ENCODE measurements around the gene ANKRD55.
A peak's percentile ranks its signal among the peaks of the same experiment; 100 is the strongest.
"Not testable (repeated sequence)": the region's sequence is repeated elsewhere in the genome, so short reads cannot be mapped to it uniquely, and the experiment has no call there.

Gene ANKRD55

DNA sequence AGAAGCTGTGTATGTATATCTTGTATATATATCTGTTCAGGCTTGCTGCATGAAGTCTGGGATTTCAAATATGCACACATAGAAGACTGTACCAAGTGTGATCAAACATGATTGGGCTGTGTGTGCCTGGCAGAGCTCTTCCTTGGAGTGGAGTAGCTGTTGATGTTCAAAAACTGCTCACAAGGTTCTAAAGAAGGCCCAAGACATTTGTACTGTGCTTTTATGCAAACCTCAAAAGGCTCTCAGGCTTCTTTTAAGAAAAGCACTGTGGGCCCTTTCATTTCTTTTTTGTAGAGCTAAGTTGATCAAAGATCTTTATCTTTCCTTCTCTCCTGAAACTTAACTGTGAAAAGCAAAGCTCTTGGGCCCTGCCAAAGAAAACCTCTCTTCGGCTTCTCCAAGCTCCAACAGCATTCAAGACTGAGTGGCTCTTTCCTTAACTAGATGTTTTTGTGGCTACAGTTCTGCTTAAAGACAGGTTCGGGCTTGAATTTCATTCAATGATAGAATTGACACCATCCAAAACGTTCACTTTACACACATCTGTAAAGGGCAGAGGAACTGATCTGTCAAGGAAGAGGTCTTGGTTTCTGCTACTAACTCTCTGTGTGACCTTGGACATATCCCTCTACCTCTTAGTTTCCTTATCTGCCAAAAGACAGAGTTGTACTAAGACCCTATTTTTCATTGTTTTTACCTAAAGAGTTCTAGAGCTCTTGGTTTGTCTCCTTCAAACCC lies 132.5 kb downstream of the ANKRD55 start:
- DNase-seq: no peak

DNA sequence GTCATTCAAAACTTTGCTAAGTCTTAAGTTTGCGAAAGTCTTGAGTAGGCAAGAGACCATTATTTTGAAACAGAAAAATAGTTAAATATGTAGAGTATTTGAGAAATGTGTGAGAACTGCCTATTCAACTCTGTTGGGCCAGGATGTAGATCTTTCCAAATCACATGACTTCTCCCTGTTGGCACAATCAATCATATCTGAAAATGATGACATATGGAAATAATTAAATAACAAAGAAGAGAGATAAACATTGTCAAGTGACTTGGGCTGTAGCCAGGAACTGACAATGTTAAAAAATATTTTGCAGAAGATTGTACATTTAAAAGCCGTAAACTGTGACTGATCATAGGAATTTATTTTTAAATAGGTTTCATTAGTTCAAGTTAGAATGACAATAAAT lies 133.8 kb downstream of the ANKRD55 start:
- DNase-seq: peak; percentile 84

- DNase-seq: no peak
These were observed 136.1 kb downstream of the ANKRD55 start for GRCh38 chr5:56097055-56097454.

DNA sequence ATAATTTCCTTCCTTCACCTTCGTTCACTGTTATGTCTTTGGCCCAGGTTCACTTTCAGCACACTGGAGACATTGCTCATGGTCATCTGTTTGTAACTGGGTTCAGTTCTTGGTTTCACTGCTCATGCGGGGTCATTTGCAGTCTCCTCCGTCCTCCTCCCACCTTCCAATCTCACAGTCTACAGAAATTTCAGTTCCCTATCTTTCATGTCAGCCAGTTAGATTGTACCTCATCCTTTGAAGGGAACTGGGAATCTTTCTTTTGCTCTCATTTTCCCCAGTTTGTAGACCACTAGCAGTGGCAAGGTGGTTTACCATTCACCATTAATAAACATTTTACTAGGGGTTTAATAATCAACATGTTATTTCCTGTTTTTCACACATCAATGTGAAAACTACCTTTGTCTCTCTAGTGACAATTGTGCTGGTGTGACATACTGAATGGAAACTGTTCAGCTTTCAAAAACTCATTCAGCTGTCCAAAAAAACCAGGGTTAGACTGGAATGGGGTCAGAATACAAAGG lies 137.5 kb downstream of the ANKRD55 start:
- no peak for DNase-seq

GRCh38 chr5:56094579-56095361 lies 138.4 kb downstream of the ANKRD55 start:
- no peak for DNase-seq

DNA sequence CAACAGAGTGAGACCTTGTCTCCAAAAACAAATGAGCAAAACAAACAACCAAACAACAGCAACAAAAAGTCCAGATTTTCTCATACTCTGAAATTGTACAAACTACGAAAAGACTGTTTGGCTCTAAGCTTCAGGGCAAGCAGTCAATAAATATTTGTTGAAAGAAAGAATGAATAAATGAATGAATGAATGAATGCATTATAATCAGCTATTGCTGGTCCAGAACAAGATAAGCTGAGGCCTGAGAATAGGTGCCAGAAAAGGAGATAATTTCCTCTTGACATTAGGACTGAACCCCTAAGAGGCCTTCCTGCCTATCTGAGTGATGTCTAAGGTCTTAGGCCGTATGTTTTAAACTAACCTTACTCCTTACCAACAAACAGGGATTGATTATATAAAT lies 139.2 kb downstream of the ANKRD55 start:
- no peak for DNase-seq

DNA sequence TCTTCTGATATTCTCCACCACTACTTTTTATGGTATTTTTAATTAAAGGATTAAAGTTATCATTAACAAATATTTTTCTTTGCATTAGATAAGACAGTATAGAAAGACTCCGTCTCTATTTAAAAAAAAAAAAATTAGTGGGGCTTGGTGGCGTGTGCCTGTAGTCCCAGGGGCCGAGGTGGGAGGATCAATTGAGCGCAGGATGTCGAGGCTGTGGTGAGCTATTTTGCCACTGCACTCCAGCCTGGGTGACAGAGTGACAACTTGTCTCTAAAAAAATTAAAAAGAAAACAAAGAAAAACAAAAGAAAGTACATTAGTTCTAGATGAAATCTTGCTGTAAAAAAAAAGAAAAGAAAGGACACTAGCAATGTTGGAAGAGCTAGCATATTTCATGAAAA lies 141.0 kb downstream of the ANKRD55 start:
- no peak for DNase-seq

DNA sequence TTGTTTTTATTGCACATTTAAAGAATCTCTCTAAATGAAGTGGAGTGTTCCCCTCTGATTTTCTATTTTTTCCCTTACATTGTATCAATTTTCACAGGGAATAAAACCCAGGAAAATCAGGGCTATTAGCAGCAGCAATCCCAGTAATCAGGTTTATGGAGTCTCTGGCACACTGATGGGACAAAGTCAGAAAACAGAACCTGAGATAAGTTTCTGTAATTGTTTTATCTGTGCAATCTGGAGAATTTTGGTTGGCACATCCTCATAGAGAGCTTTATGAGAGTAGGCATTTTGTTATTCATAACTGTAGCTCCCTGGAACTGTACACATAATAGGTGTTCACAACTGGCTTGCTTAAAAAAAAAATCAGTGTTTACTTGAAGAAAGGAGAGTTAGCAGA lies 141.5 kb downstream of the ANKRD55 start:
- DNase-seq: no peak

DNA sequence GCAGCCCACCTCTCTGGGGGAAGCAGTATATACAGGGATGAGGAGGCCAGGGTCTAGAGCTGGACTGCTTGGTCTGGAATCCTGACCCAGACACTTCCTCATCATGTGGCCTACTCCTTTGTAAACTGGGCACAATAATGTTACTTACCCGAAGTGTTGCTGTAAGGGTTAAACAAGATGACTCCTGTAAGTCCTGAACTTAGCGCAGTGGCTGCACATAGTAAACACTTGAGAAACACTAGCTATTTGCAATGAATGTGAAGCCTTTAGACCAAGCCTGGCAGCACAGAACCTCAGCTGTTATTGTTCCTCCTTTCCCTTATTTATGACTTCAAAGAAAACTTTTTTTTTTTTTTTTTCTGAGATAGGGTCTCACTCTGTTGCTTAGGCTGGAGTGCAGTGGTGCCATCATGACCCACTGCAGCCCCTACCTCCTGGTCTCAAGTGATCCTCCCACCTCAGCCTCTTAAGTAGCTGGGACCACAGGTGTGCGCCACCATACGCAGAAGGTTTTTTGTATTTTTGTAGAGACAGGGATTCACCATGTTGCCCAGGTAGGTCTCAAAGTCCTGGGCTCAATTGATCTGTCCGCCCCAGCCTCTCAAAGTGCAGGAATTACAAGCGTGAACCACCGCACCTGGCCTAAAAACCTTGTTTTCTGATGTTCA lies 142.2 kb downstream of the ANKRD55 start:
- DNase-seq: no peak

- DNase-seq: peak; percentile 80
These were observed 143.9 kb downstream of the ANKRD55 start for GRCh38 chr5:56088967-56089829.

DNA sequence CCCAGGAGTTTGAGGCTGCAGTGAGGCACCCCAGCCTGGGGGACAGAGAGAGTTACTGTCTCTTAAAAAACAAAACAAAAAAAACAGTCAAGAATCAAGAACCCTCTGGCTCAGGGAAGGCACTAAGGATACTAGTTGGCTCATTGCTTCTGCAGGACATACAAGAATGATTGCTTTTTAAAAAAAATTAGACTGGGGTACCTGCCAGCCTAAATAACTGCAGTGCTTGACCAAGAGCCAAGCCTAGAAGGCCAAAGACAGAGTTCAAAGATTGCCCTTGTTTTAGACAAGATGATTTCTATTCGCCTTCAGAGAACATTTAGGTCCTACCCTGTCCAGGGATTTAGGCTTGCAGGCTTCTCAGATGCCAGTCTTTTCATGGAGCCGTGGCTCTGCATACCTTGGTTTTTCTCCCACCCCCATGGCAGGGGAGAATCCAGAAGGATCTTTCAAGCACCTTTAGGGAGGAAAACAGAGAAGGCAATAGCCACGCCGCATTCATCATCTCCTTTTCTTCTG lies 144.6 kb downstream of the ANKRD55 start:
- no peak for DNase-seq

DNA sequence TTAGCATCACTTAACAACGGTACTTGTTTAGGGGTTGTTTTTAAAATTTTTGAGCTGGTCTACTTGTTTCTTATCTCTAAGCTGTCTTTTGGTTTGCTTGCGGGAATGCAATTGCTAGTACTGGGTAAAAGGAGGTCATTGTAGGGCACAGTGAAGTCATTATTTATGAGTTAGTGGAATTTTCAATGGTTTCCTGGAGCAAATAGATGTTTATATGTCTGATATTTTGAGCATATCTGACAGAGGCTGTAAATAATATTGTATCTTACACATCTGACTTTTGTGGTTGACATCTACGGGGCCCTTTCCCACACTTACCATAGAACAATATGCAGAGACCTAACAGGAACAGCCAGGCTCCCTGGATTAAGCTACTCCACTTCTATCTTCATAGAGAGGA lies 147.9 kb downstream of the ANKRD55 start:
- no peak for DNase-seq

DNA sequence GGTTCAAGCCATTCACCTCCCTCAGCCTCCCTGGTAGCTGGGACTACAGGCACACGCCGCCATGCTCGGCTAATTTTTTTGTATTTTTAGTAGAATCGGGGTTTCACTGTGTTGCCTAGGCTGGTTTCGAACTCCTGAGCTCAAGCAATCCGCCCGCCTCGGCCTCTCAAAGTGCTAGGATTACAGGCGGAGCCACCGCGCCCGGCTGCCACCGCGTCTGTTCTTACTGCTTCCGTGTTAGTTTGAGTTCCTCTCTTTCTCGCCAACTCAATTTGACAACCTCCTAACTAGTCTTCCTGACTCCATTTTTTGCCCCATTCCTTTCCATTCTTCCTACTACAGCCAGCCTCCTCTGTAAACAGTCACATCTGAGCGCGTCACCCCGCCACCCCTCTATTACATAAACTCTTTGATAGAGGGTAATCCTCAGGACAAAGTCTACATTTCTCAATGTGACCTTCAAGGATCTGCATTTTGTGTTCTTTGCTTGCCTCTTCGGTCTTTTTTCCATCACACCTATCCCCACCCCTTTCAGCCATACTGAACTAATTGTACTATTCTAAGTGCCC lies 149.8 kb downstream of the ANKRD55 start:
- no peak for DNase-seq

DNA sequence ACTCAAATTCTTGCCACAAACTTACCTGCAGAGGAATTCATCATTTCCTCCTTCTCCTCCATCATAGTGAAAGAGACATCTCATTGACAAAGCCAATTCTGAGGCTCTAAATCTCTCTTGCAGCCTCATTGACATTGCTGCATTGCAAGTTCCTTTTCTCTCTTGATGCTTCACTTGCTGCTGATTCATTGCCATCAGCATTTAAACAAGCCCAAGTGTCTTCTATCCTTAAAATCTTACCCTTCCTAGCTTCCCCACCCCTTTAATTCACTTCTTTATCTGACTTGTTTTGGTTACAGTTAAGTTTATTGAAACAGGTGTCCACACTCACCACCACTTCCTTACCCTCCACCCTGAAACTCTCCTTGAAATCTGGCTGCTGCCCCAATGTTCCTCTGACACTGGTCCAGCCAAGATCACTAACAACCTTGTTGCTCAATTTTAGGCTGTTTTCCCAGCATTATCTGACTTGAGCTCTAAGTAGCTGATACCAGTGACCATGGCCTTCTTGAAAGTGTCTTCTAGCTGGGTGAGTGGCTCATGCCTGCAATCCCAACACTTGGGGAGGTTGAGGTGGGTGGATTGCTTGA lies 152.0 kb downstream of the ANKRD55 start:
- not testable (repeated sequence) for DNase-seq

GRCh38 chr5:56080375-56081052 lies 152.6 kb downstream of the ANKRD55 start:
- DNase-seq: no peak

- not testable (repeated sequence) for DNase-seq
These were observed 154.0 kb downstream of the ANKRD55 start for GRCh38 chr5:56079157-56079500.

GRCh38 chr5:56078278-56079156 lies 154.6 kb downstream of the ANKRD55 start:
- peak; percentile 21 for DNase-seq

- DNase-seq: no peak
These were observed 155.3 kb downstream of the ANKRD55 start for GRCh38 chr5:56077796-56078233.

- DNase-seq: no peak
These were observed 156.6 kb downstream of the ANKRD55 start for GRCh38 chr5:56076486-56076885.

- no peak for DNase-seq
These were observed 157.8 kb downstream of the ANKRD55 start for GRCh38 chr5:56075361-56075760.
